Pancreas (tissue), 10 donors: ENCODE results near the gene PHLDB3. TPM values are rescaled to one million over a fixed set of nuclear protein-coding genes. Genes with fewer than 3 reads are reported as not detected.

Experiments
- ATAC-seq, 4 donors: fragments of 200-7000 bp; cut with Tn5 transposase; one replicate each; pipeline versions ENCODE4 v1.8.0 to v1.9.1; 2020; ENCODE audit warnings: mild to moderate bottlenecking in 4 of 4, moderate library complexity in 4 of 4
- DNase-seq, 6 donors: peaks; one replicate each; pipeline ENCODE4 v3.0.0-alpha.2; 2020
- FAIRE-seq: peaks from 2 replicates; lab custom pipeline; 2012; peaks lifted over from hg19 to GRCh38; lab: Jason Lieb, UNC
- H3K27ac ChIP-seq, 4 donors: fragments of 200-600 bp; sonication (generic); 1 replicate in 3 of 4; 2 replicates in 1 of 4; pipeline versions ENCODE4 v1.5.0 to v1.8.0; 2020
- H3K27me3 ChIP-seq, 4 donors: fragments of 200-600 bp; one replicate each; pipeline ENCODE4 v1.8.0; 2021
- H3K36me3 ChIP-seq, 3 donors: fragments of 200-600 bp; sonication (generic) in 1 of 3; one replicate each; pipeline versions ENCODE4 v1.5.0 to v1.8.0; 2020 to 2021
- H3K4me1 ChIP-seq, 3 donors: fragments of 200-600 bp; one replicate each; pipeline ENCODE4 v1.8.0; 2021
- H3K4me3 ChIP-seq, 4 donors: fragments of 200-600 bp; sonication (generic) in 2 of 4; one replicate each; pipeline versions ENCODE4 v1.5.0 to v1.8.0; 2020 to 2021
- H3K9me3 ChIP-seq, 4 donors: fragments of 200-600 bp; one replicate each; pipeline ENCODE4 v1.8.0; 2021
- WGBS, 2 donors: extraction: QIAGEN DNeasy Blood & Tissue Kit; methylation state at CpG; one replicate each; pipeline ENCODE4 v1.1.7; 2013; 5-methylcytosine and 5-hydroxymethylcytosine counted together
- intact Hi-C, 3 donors: fragments of 100-400 bp; cut with DNase I; formaldehyde crosslinking; loops; one replicate each; pipeline versions ENCODE4 v1.11.1 to v1.14.2; 2022
- polyA plus RNA-seq, 2 donors: library from polyadenylated mRNA; stranded (reverse); fragments of 200-250 nt; gene quantifications; one replicate each; pipeline ENCODE4 v1.2.3, GENCODE V29; 2013
- total RNA-seq, 6 donors: library from RNA; stranded (reverse); fragmentation: NEBNext Ultra II Directional in 4 of 6; extraction: Animal tissue kit (Norgen Biotek cat#: 25700) in 4 of 6; gene quantifications; one replicate each; pipeline versions ENCODE4 v1.2.1 to v1.2.4, GENCODE V29; 2021 to 2023
- TF ChIP-seq, protein P1 (sequence below), 4 donors: fragments of 200-600 bp; sonication (generic) in 3 of 4; IDR thresholded peaks; one replicate each; pipeline versions ENCODE4 v1.5.0 to v1.8.0; 2021; ENCODE audit warnings: antibody characterized with exemption in 4 of 4
- donor health status: healthy with polysubstance abuse.
- donor health status: DM: no; HTN: no; CAD: no; lungs with moderate emphysema.
- donor health status: DM: no; HTN: no; CAD: no.
- donor health status: control.
- donor health status: control.
- donor health status: Bipolar disorder and iron deficiency.
- donor health status: DM: yes; HTN: yes; CAD: no.
- donor health status: DM: no; HTN: no; CAD: no.
- donor health status: DM: no; HTN: no; CAD: no.
- donor health status: DM: yes; HTN: yes; CAD: no.

Gene PHLDB3
- total and polyA plus RNA-seq, 8 donors = 7.2 to 33.7 (median 10.7) TPM

DNA sequence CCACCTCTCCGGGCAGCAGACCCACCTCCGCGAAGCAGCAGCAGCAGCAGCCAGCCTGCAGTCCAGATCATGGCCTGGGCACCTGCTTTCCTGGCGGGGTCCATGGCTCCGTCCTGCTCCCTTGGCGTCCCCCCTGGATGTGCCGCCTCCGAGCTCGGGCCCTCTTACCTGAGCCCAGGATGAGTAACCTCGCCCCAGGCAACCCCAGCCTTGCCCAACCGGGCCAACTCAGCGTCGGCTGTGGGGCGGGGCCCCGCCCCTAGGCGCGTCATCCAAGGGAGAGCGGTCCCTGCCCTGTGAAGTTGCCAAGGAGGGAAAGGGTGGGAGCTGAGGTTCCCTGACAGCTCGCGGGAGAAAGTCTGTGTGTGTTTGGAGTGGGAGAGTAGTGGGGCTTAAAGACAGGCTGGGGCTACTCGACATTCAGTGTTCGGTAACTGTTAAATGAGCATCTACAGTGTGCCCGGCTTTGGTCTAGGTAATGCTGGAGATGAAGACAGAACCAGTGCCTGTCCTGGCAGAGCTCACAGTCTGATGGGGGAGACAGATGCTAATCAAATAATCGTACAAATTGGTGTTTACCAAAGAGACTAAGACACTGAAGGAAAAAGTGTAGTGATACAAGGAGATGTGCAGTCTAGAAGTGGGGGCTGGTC lies 39.0 kb downstream of the PHLDB3 start, which contains the start of gene LYPD3:
Gene LYPD3, minus strand, starts transcription at position 141 of the 653 bp plus-strand sequence. Its CDS starts 37 bp downstream, at position 104.
- no peak for ATAC-seq
- no peak for FAIRE-seq
- 24 to 32% methylated on average over 24 of the region's 24 CpGs for WGBS, 2 donors
- H3K27me3 ChIP-seq = no peaks in the 10 kb centered on the region
- no peak within 1 kb of the TSS for H3K27ac ChIP-seq
- no peaks in the 10 kb centered on the region for H3K36me3 ChIP-seq
- H3K9me3 ChIP-seq = no peaks in the 10 kb centered on the region
- TF ChIP-seq, protein P1, sequence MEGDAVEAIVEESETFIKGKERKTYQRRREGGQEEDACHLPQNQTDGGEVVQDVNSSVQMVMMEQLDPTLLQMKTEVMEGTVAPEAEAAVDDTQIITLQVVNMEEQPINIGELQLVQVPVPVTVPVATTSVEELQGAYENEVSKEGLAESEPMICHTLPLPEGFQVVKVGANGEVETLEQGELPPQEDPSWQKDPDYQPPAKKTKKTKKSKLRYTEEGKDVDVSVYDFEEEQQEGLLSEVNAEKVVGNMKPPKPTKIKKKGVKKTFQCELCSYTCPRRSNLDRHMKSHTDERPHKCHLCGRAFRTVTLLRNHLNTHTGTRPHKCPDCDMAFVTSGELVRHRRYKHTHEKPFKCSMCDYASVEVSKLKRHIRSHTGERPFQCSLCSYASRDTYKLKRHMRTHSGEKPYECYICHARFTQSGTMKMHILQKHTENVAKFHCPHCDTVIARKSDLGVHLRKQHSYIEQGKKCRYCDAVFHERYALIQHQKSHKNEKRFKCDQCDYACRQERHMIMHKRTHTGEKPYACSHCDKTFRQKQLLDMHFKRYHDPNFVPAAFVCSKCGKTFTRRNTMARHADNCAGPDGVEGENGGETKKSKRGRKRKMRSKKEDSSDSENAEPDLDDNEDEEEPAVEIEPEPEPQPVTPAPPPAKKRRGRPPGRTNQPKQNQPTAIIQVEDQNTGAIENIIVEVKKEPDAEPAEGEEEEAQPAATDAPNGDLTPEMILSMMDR (IDR thresholded peaks at IDR 0.05) = no peak
- peak in 3 of 6 donors; percentile 22 to 72 (median 59) for DNase-seq
- H3K4me1 ChIP-seq = peaks cover 0 to 3% (median 0%) of the 10 kb centered on the region in 3 donors
- intact Hi-C loops = no loop called here
- peak within 1 kb of the TSS in 1 of 4 donors; percentile 69 for H3K4me3 ChIP-seq

DNA sequence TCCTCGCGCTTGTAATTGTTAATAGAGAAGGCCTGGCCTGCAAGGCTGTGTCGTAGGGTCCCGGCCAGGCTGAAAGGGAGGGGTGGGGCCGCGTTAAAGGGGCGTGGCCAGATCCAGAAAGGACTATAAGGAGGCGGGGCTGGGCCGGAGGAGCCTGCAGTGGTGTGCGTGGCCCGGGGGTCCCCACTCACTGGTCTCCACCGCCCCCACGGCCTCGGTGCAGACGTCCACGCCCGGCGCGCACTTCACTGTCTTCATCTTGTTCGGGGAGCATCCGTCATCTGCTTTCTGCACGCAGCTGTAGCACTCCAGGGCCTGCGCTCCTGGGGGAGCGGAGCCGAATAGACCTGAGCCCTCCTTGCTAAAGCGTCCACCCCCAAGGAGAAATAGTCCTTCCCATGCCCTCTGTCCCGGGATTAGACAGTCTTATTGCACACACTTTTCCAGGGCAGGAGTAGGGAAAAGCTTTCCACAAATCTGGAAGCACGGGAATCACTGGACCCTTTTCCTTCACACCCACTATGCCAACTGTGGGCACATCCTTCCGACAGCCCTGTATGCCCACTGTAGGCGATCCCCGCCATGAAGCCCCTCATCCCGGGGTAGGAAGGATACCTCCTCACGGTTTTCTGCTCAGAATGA lies 40.3 kb downstream of the PHLDB3 start:
- FAIRE-seq (no peak), DNase-seq (peak; percentile 48 to 84 (median 72)), ATAC-seq (peak; percentile 38 to 66 (median 58))
- TF ChIP-seq, protein P1 (IDR thresholded peaks at IDR 0.05) = no peak
- H3K9me3 ChIP-seq = no peaks in the 10 kb centered on the region
- 14 to 15% methylated on average over 32 to 33 of the region's 33 CpGs for WGBS, 2 donors
- peaks cover 0 to 3% (median 0%) of the 10 kb centered on the region in 3 donors for H3K4me1 ChIP-seq
- H3K4me3 ChIP-seq = peak overlapping the region; percentile 39 to 69 (median 48)
- intact Hi-C loops = no loop called here
- no peaks in the 10 kb centered on the region for H3K27me3 ChIP-seq
- no peaks in the 10 kb centered on the region for H3K36me3 ChIP-seq
- H3K27ac ChIP-seq = peak overlapping the region; percentile 26 to 62 (median 42)

DNA sequence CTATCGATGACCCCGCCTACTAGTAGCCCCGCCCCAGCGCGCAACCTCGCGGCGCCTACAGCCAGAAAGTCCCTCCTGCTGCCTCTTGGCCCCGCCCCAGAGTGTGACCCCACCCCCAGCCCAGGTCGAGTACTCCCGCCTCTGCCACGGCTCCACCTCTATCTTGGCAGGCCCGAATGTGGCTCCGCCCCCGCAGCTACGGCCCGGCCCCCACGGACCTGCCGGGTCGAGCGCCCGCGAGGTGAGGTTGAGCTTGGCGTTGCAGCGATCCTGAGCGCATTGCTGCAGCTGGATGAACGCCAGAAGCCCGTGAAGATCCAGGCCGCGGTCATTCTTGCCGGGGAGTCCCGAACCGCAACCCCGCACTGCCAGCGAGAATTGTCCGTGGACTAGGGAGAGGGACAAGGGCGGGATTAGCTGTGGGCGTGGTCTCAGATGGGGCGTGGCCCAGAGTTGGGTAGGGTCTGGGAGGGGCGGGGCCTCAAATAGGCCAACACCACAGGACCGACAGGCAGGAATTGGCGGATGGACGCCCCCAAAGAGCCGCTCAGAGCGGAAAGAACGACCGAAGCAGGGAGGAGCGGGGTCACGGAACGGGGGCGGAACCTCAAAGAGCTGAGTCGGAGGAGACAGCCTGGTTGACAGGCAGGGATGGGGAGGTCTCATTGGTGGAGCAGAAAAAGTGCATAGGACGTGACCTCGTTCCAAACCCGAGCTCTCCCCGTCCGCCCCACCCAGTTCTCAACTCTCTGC lies 41.0 kb downstream of the PHLDB3 start:
- DNase-seq (peak; percentile 98 to 99 (median 98)), FAIRE-seq (no peak), ATAC-seq (peak; percentile 93 to 97 (median 96))
- TF ChIP-seq, protein P1 (IDR thresholded peaks at IDR 0.05) = no peak
- H3K27me3 ChIP-seq = no peaks in the 10 kb centered on the region
- peak overlapping the region; percentile 26 to 63 (median 46) for H3K27ac ChIP-seq
- H3K4me1 ChIP-seq = peaks cover 0 to 3% (median 0%) of the 10 kb centered on the region in 3 donors
- H3K4me3 ChIP-seq = peak overlapping the region; percentile 39 to 69 (median 48)
- no peaks in the 10 kb centered on the region for H3K36me3 ChIP-seq
- 0% methylated on average over 57 of the region's 57 CpGs for WGBS, 2 donors
- H3K9me3 ChIP-seq = no peaks in the 10 kb centered on the region
- intact Hi-C loops = no loop called here

DNA sequence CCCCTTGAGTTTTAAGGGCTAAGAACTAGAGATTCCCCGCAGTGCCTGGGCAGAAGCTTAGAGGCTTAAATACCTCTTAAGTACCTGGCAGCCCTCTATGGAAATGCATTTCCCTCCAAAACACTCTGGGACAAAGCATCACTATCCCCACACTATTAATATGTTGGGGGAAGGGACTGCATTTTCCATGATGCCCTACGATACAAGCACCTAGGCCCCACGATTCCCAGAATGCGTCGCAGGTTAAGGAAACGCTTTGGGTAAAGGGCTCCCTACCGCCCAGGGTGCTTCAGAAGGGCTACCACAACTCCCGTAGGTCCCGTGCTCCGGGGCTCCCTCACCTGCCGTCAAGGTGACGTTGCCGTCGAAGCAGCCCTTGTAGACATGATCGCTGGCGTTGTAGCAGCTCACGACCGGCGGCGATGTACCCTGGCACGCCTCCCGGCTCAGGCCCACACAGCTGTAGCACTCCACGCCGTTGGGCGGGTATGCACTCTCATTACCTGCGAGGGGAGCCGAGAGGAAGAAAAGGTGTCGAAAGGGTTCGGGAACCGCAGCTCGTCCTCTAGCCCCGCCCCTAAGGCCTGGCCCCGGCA lies 41.7 kb downstream of the PHLDB3 start:
- FAIRE-seq = no peak
- Histone ChIP-seq H3K27me3 (no peaks in the 10 kb centered on the region), H3K4me1 (peaks cover 0 to 3% (median 0%) of the 10 kb centered on the region in 3 donors), H3K9me3 (no peaks in the 10 kb centered on the region), H3K27ac (peak overlapping the region in 2 of 4 donors; percentile 62 to 63), H3K4me3 (peak overlapping the region; percentile 39 to 69 (median 48)), H3K36me3 (no peaks in the 10 kb centered on the region)
- intact Hi-C loops = no loop called here
- TF ChIP-seq, protein P1 (IDR thresholded peaks at IDR 0.05) = no peak
- DNase-seq = no peak
- WGBS, 2 donors = 11 to 13% methylated on average over 32 to 33 of the region's 33 CpGs
- no peak for ATAC-seq
